Measurements from ENCODE around the gene ZFHX3. TPM values are rescaled to one million over a fixed set of nuclear protein-coding genes. Genes with fewer than 3 reads are reported as not detected.
A peak's percentile ranks its signal among the peaks of the same experiment; 100 is the strongest.

ZFHX3 gene
- polyA plus RNA-seq, 1 donor from 2014 or later, result 26.4 TPM

DNA sequence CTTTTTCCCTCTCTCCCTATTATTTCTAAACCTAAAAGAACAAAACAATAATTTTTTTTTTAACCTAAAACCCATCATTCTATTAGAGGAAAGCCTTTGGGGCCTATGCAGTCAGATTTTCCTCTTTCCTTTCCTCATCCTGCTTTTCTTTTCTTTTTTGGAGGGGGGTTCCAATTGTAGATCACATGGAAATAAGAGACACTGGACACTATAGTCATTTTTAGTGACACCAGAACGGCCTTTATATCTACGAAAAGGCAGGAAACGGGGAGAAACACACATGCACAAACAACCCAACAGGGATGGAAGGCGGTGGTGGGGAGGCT, 5.1 kb upstream of the ZFHX3 start:
- H3K9me2 ChIP-seq (ENCODE audit: insufficient read depth, low read length), result no peaks in the 10 kb centered on the region
- TF ChIP-seq CTCF (IDR thresholded peaks at IDR 0.05; ENCODE audit: poor library complexity, severe bottlenecking) (no peak), MXI1 (conservative IDR thresholded peaks at IDR 0.05; ENCODE audit: poor library complexity, severe bottlenecking) (no peak)
- TF ChIP-seq, protein P1, sequence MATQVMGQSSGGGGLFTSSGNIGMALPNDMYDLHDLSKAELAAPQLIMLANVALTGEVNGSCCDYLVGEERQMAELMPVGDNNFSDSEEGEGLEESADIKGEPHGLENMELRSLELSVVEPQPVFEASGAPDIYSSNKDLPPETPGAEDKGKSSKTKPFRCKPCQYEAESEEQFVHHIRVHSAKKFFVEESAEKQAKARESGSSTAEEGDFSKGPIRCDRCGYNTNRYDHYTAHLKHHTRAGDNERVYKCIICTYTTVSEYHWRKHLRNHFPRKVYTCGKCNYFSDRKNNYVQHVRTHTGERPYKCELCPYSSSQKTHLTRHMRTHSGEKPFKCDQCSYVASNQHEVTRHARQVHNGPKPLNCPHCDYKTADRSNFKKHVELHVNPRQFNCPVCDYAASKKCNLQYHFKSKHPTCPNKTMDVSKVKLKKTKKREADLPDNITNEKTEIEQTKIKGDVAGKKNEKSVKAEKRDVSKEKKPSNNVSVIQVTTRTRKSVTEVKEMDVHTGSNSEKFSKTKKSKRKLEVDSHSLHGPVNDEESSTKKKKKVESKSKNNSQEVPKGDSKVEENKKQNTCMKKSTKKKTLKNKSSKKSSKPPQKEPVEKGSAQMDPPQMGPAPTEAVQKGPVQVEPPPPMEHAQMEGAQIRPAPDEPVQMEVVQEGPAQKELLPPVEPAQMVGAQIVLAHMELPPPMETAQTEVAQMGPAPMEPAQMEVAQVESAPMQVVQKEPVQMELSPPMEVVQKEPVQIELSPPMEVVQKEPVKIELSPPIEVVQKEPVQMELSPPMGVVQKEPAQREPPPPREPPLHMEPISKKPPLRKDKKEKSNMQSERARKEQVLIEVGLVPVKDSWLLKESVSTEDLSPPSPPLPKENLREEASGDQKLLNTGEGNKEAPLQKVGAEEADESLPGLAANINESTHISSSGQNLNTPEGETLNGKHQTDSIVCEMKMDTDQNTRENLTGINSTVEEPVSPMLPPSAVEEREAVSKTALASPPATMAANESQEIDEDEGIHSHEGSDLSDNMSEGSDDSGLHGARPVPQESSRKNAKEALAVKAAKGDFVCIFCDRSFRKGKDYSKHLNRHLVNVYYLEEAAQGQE (IDR thresholded peaks at IDR 0.05; ENCODE audit: borderline replicate concordance), result no peak
- H3F3A ChIP-seq (ENCODE audit: insufficient read depth, low read length, poor library complexity, severe bottlenecking), result peaks cover 26% of the 10 kb centered on the region
- no peaks in the 10 kb centered on the region for H3K9me3 ChIP-seq (ENCODE audit: low read length)
- H3K27ac ChIP-seq (ENCODE audit: low read length), result peak overlapping the region; percentile 99
- H3K27me3 ChIP-seq (ENCODE audit: insufficient read depth, low read depth, low read length), result no peaks in the 10 kb centered on the region
- peak overlapping the region; percentile 96 for H3K4me2 ChIP-seq (ENCODE audit: low read length)
- H3K4me3 ChIP-seq (ENCODE audit: low read length), result peak overlapping the region; percentile 75
- no peaks in the 10 kb centered on the region for H4K20me1 ChIP-seq (ENCODE audit: insufficient read depth)
- peaks cover 93% of the 10 kb centered on the region for H3K79me2 ChIP-seq (replicated peaks; ENCODE audit: insufficient read depth, low read length)
- H3K36me3 ChIP-seq (ENCODE audit: insufficient read depth, low read length), result no peaks in the 10 kb centered on the region
- H2AFZ ChIP-seq (ENCODE audit: low read depth, low read length), result no peak overlapping the region
- peak overlapping the region; percentile 98 for H3K9ac ChIP-seq (ENCODE audit: low read length)

DNA sequence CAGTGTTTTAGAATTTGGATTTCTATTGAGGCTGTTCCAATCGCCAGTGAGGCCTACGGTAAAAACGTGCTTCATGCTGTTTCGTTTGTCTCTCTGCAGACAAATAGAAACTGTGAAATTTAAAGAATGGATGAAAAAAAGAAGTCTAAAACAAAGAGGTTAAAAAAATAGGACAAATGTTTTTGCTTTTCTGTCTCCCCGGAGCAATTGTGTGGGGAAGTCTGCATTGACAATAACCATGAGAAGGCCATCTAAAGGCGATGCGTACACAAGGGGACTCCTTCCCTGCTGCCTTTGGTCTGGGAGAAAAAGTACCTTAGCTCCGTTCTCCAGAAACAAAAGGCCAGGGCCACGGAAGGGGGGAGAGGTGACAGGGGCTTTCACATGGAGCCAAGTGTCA, 4.6 kb upstream of the ZFHX3 start:
- Histone ChIP-seq H3K4me3 (ENCODE audit: low read length) (peak overlapping the region; percentile 75), H3K4me2 (ENCODE audit: low read length) (peak overlapping the region; percentile 96), H3K79me2 (replicated peaks; ENCODE audit: insufficient read depth, low read length) (peaks cover 97% of the 10 kb centered on the region), H3K9me3 (ENCODE audit: low read length) (no peaks in the 10 kb centered on the region), H3K9me2 (ENCODE audit: insufficient read depth, low read length) (no peaks in the 10 kb centered on the region), H3F3A (ENCODE audit: insufficient read depth, low read length, poor library complexity, severe bottlenecking) (peaks cover 26% of the 10 kb centered on the region), H2AFZ (ENCODE audit: low read depth, low read length) (no peak overlapping the region), H4K20me1 (ENCODE audit: insufficient read depth) (no peaks in the 10 kb centered on the region), H3K36me3 (ENCODE audit: insufficient read depth, low read length) (no peaks in the 10 kb centered on the region), H3K9ac (ENCODE audit: low read length) (peak overlapping the region; percentile 98), H3K27me3 (ENCODE audit: insufficient read depth, low read depth, low read length) (no peaks in the 10 kb centered on the region), H3K27ac (ENCODE audit: low read length) (peak overlapping the region; percentile 99)
- peak; percentile 4 for TF ChIP-seq TAF1 (IDR thresholded peaks at IDR 0.05; ENCODE audit: low read depth)
- TF ChIP-seq EP300 (conservative IDR thresholded peaks at IDR 0.05; ENCODE audit: poor library complexity, severe bottlenecking), result no peak
- TF ChIP-seq CTCF (IDR thresholded peaks at IDR 0.05; ENCODE audit: poor library complexity, severe bottlenecking), result no peak
- TF ChIP-seq SMC3 (conservative IDR thresholded peaks at IDR 0.05; ENCODE audit: poor library complexity), result no peak
- no peak for TF ChIP-seq RAD21 (conservative IDR thresholded peaks at IDR 0.05)
- TF ChIP-seq, protein P1 (IDR thresholded peaks at IDR 0.05; ENCODE audit: borderline replicate concordance), result no peak
- TF ChIP-seq EZH2 (IDR thresholded peaks at IDR 0.05; ENCODE audit: borderline replicate concordance, insufficient read depth, low read length, poor library complexity, severe bottlenecking), result no peak
- no peak for TF ChIP-seq MXI1 (conservative IDR thresholded peaks at IDR 0.05; ENCODE audit: poor library complexity, severe bottlenecking)
- TF ChIP-seq POLR2AphosphoS5 (IDR thresholded peaks at IDR 0.05), result peak; percentile 45

Measured in neural cell (in vitro differentiated cells).